H1 (cell line): Measurements from ENCODE around the gene SHCBP1L. TPM values are rescaled to one million over a fixed set of nuclear protein-coding genes. Genes with fewer than 3 reads are reported as not detected.

ENCODE experiments used
- CTCF ChIA-PET: fragments of 300-600 bp; sonication (Branson Sonifier 250); formaldehyde crosslinking; loops from one replicate; lab custom pipeline; 2021; ENCODE audit not compliant: partially characterized antibody; lab: Charles Lee
- POLR2A ChIA-PET: fragments of 300-600 bp; sonication (Branson Sonifier 250); formaldehyde crosslinking; loops from one replicate; lab custom pipeline; 2021; ENCODE audit warnings: inconsistent platforms; ENCODE audit not compliant: partially characterized antibody; lab: Charles Lee
- DNase-seq, 2 experiments: peaks; one replicate each; pipeline versions ENCODE4 v3.0.0 to v3.0.0-alpha.2; 2010 to 2022; ENCODE audit warnings: low spot score in 2 of 2, low read depth in 1 of 2, mixed read lengths in 1 of 2
- FAIRE-seq: peaks from 2 replicates; lab custom pipeline; 2011; peaks lifted over from hg19 to GRCh38; lab: Jason Lieb, UNC
- H2AFZ ChIP-seq: 2 replicates; pipeline ENCODE4 v1.8.1; 2012; ENCODE audit warnings: low read length, inconsistent platforms
- H2AK5ac ChIP-seq: 2 replicates; pipeline ENCODE4 v1.6.1; 2013; ENCODE audit warnings: low read depth, low read length
- H2BK120ac ChIP-seq: replicated peaks from 2 replicates; pipeline ENCODE3; 2013; ENCODE audit warnings: low read depth, low read length, inconsistent platforms
- H2BK12ac ChIP-seq: 2 replicates; pipeline ENCODE4 v1.6.1; 2013; ENCODE audit warnings: low read depth, low read length
- H2BK15ac ChIP-seq: 2 replicates; pipeline ENCODE4 v1.6.1; 2013; ENCODE audit warnings: low read length
- H2BK20ac ChIP-seq: 2 replicates; pipeline ENCODE4 v1.6.1; 2013; ENCODE audit warnings: low read length
- H2BK5ac ChIP-seq: 2 replicates; pipeline ENCODE4 v1.6.1; 2013; ENCODE audit warnings: low read depth, low read length
- H3K14ac ChIP-seq: 2 replicates; pipeline ENCODE4 v1.6.1; 2013; ENCODE audit warnings: inconsistent platforms; ENCODE audit not compliant: insufficient read length
- H3K18ac ChIP-seq: 2 replicates; pipeline ENCODE4 v1.6.1; 2013; ENCODE audit warnings: low read length; ENCODE audit errors: extremely low read depth
- H3K23ac ChIP-seq: 2 replicates; pipeline ENCODE4 v1.6.1; 2013; ENCODE audit warnings: inconsistent platforms; ENCODE audit not compliant: insufficient read length
- H3K23me2 ChIP-seq: 2 replicates; pipeline ENCODE4 v1.6.1; 2013; ENCODE audit warnings: low read depth, low read length
- H3K27ac ChIP-seq: 2 replicates; pipeline ENCODE4 v1.6.1; 2011; ENCODE audit warnings: low read depth, low read length, inconsistent platforms
- H3K27me3 ChIP-seq, 4 experiments: replicated peaks in 1 of 4; 1 replicate in 1 of 4; 2 replicates in 3 of 4; pipeline versions ENCODE4 v1.6.1 to v1.8.1; 2011 to 2013; ENCODE audit warnings: low read length in 3 of 4, mild to moderate bottlenecking in 3 of 4, inconsistent platforms in 2 of 4, mixed read lengths in 2 of 4, moderate library complexity in 1 of 4; ENCODE audit not compliant: control insufficient read depth in 3 of 4, insufficient read depth in 3 of 4; ENCODE audit errors: extremely low read depth in 1 of 4
- H3K36me3 ChIP-seq, 4 experiments: 2 replicates each; pipeline versions ENCODE4 v1.6.1 to v1.8.1; 2011 to 2013; ENCODE audit warnings: mild to moderate bottlenecking in 4 of 4, low read length in 3 of 4, moderate library complexity in 2 of 4, control low read depth in 1 of 4, inconsistent platforms in 1 of 4; ENCODE audit not compliant: insufficient read depth in 4 of 4, control insufficient read depth in 2 of 4
- H3K4ac ChIP-seq: replicated peaks from 2 replicates; pipeline ENCODE3; 2013; ENCODE audit warnings: low read length, low read depth, mixed read lengths, inconsistent platforms; ENCODE audit not compliant: insufficient read length
- H3K4me1 ChIP-seq, 4 experiments: replicated peaks in 1 of 4; 1 replicate in 1 of 4; 2 replicates in 3 of 4; pipeline versions ENCODE4 v1.6.1 to v1.8.1; 2011 to 2013; ENCODE audit warnings: low read length in 3 of 4, inconsistent platforms in 2 of 4, mixed read lengths in 1 of 4; ENCODE audit not compliant: insufficient read depth in 4 of 4, control insufficient read depth in 3 of 4
- H3K4me2 ChIP-seq, 2 experiments: 2 replicates each; pipeline versions ENCODE4 v1.6.1 to v1.8.1; 2011 to 2013; ENCODE audit warnings: low read depth in 2 of 2, low read length in 2 of 2, control low read depth in 1 of 2, inconsistent platforms in 1 of 2, mild to moderate bottlenecking in 1 of 2; ENCODE audit not compliant: insufficient read depth in 1 of 2
- H3K4me3 ChIP-seq, 4 experiments: fragments of 200-600, 300-600 bp in 1 of 4; sonication (generic), shearing (Covaris generic), sonication (Bioruptor Twin) in 1 of 4; 2 replicates each; pipeline versions ENCODE4 v1.5.1 to v1.8.1; 2011 to 2016; ENCODE audit warnings: low read length in 4 of 4, low read depth in 3 of 4, control low read depth in 2 of 4, inconsistent platforms in 2 of 4, mild to moderate bottlenecking in 2 of 4, mixed read lengths in 1 of 4, moderate library complexity in 1 of 4; ENCODE audit not compliant: insufficient read depth in 2 of 4; ENCODE audit errors: extremely low read depth in 1 of 4
- H3K56ac ChIP-seq: replicated peaks from 2 replicates; pipeline ENCODE3; 2013; ENCODE audit warnings: low read depth, mild to moderate bottlenecking, mixed read lengths, low read length, inconsistent platforms; ENCODE audit not compliant: insufficient read length
- H3K79me1 ChIP-seq: 2 replicates; pipeline ENCODE4 v1.6.1; 2013; ENCODE audit warnings: low read depth, low read length, control low read depth
- H3K79me2 ChIP-seq, 2 experiments: 2 replicates each; pipeline versions ENCODE4 v1.6.1 to v1.8.1; 2012 to 2013; ENCODE audit warnings: low read length in 2 of 2, mild to moderate bottlenecking in 2 of 2, inconsistent platforms in 1 of 2; ENCODE audit not compliant: insufficient read depth in 2 of 2, control insufficient read depth in 1 of 2
- H3K9ac ChIP-seq, 4 experiments: replicated peaks in 1 of 4; 1 replicate in 1 of 4; 2 replicates in 3 of 4; pipeline versions ENCODE4 v1.6.1 to v1.8.1; 2011 to 2013; ENCODE audit warnings: low read depth in 3 of 4, low read length in 3 of 4, control low read depth in 2 of 4, mild to moderate bottlenecking in 2 of 4, moderate library complexity in 2 of 4, inconsistent platforms in 1 of 4; ENCODE audit errors: extremely low read depth in 1 of 4
- H3K9me3 ChIP-seq, 2 experiments: 2 replicates each; pipeline versions ENCODE4 v1.6.1 to v1.8.1; 2012 to 2013; ENCODE audit warnings: mild to moderate bottlenecking in 2 of 2, moderate library complexity in 2 of 2, control low read depth in 1 of 2, inconsistent platforms in 1 of 2, low read depth in 1 of 2, low read length in 1 of 2, mixed read lengths in 1 of 2; ENCODE audit not compliant: insufficient read depth in 2 of 2
- H4K20me1 ChIP-seq, 2 experiments: replicated peaks in 1 of 2; 2 replicates each; pipeline versions ENCODE3 to v1.8.1; 2011 to 2013; ENCODE audit warnings: inconsistent platforms in 2 of 2, low read length in 2 of 2, mild to moderate bottlenecking in 1 of 2; ENCODE audit not compliant: insufficient read depth in 2 of 2, control insufficient read depth in 1 of 2
- H4K5ac ChIP-seq: 2 replicates; pipeline ENCODE4 v1.6.1; 2013; ENCODE audit warnings: low read length, low read depth, mixed read lengths, inconsistent platforms; ENCODE audit not compliant: insufficient read length
- H4K8ac ChIP-seq: 2 replicates; pipeline ENCODE4 v1.8.0; 2013; ENCODE audit warnings: mild to moderate bottlenecking, moderate library complexity, low read length, inconsistent platforms; ENCODE audit not compliant: insufficient read depth; ENCODE audit errors: extremely low read depth
- H4K91ac ChIP-seq: replicated peaks from 2 replicates; pipeline ENCODE3; 2013; ENCODE audit warnings: low read length, mixed read lengths, inconsistent platforms; ENCODE audit not compliant: insufficient read length
- BRCA1 ChIP-seq: IDR thresholded peaks from 2 replicates; pipeline ENCODE4 v1.6.1; 2012; ENCODE audit warnings: low read depth, low read length, improper control_type of control experiment
- CBX8 ChIP-seq: fragments of 300-800, 300-1000 bp; sonication (generic); IDR thresholded peaks from 2 replicates; pipeline ENCODE4 v1.7.1; 2016; ENCODE audit warnings: low read depth, low read length, borderline replicate concordance
- CHD1 ChIP-seq: IDR thresholded peaks from 2 replicates; pipeline ENCODE4 v1.6.1; 2012; ENCODE audit warnings: low read depth, low read length, improper control_type of control experiment
- EP300 ChIP-seq, 2 experiments: IDR thresholded peaks; 1 replicate in 1 of 2; 2 replicates in 1 of 2; pipeline ENCODE4 v1.6.1; 2011 to 2012; ENCODE audit warnings: low read depth in 2 of 2, low read length in 2 of 2, mild to moderate bottlenecking in 2 of 2, borderline replicate concordance in 1 of 2, inconsistent platforms in 1 of 2, moderate library complexity in 1 of 2
- FOSL1 ChIP-seq: IDR thresholded peaks from 2 replicates; pipeline ENCODE4 v1.6.1; 2011; ENCODE audit warnings: mild to moderate bottlenecking, low read depth, low read length, moderate library complexity; ENCODE audit not compliant: insufficient read depth
- JUN ChIP-seq: IDR thresholded peaks from 2 replicates; pipeline ENCODE4 v1.6.1; 2011; ENCODE audit warnings: low read depth, mild to moderate bottlenecking, improper control_type of control experiment, low read length
- MAFK ChIP-seq: IDR thresholded peaks from 2 replicates; pipeline ENCODE4 v1.6.1; 2012; ENCODE audit warnings: low read depth, mild to moderate bottlenecking, improper control_type of control experiment, low read length
- NRF1 ChIP-seq: IDR thresholded peaks from 2 replicates; pipeline ENCODE4 v1.6.1; 2011; ENCODE audit warnings: mild to moderate bottlenecking, low read depth, low read length, improper control_type of control experiment
- POLR2AphosphoS5 ChIP-seq: IDR thresholded peaks from 2 replicates; pipeline ENCODE4 v1.6.1; 2011; ENCODE audit warnings: low read depth, low read length
- SP1 ChIP-seq: IDR thresholded peaks from 2 replicates; pipeline ENCODE4 v1.6.1; 2011; ENCODE audit warnings: low read depth, low read length
- SP2 ChIP-seq: IDR thresholded peaks from 2 replicates; pipeline ENCODE4 v1.6.1; 2012; ENCODE audit warnings: mild to moderate bottlenecking, low read length, inconsistent platforms
- SRF ChIP-seq: IDR thresholded peaks from 2 replicates; pipeline ENCODE4 v1.6.1; 2011; ENCODE audit warnings: mild to moderate bottlenecking, low read depth, low read length, moderate library complexity
- TAF7 ChIP-seq: optimal IDR thresholded peaks from 2 replicates; pipeline ENCODE3; 2011; ENCODE audit warnings: low read depth, mild to moderate bottlenecking, inconsistent platforms, low read length, moderate library complexity, borderline replicate concordance
- TEAD4 ChIP-seq: IDR thresholded peaks from 2 replicates; pipeline ENCODE4 v1.6.1; 2012; ENCODE audit warnings: low read depth, low read length, inconsistent platforms, mixed read lengths
- WGBS, 2 experiments: shearing (Covaris generic) in 1 of 2; methylation state at CpG; one replicate each; pipeline versions ENCODE4 v1.1.6 to v1.1.7; 2013 to 2015; ENCODE audit warnings: low lambda C conversion rate in 2 of 2, mixed read lengths in 2 of 2, inconsistent platforms in 1 of 2, low coverage in 1 of 2, missing lambda C conversion rate in 1 of 2; ENCODE audit not compliant: insufficient replicate concordance in 2 of 2, insufficient coverage in 1 of 2, insufficient read length in 1 of 2; ENCODE audit errors: extremely low coverage in 1 of 2, missing lambda C conversion rate in 1 of 2; 5-methylcytosine and 5-hydroxymethylcytosine counted together
- polyA plus RNA-seq, 7 experiments: library from polyadenylated mRNA; depleted of rRNA in 3 of 7; stranded (reverse) in 5 of 7; unstranded in 2 of 7; fragments of >200 nt in 5 of 7; fragments of 200-250 nt in 2 of 7; gene quantifications; 1 replicate in 5 of 7; 2 replicates in 1 of 7; 4 replicates in 1 of 7; pipeline versions ENCODE4 v1.2.1 to v1.2.3, GENCODE V29; 2011 to 2013; ENCODE audit warnings: missing spikeins in 2 of 7, mixed read lengths in 2 of 7
- total RNA-seq: library from RNA; stranded (reverse); fragmentation: NEBNext Ultra II Directional; extraction: Animal tissue kit (Norgen Biotek cat#: 25700); gene quantifications from 2 replicates; pipeline ENCODE4 v1.2.1, GENCODE V29; 2021
- TF ChIP-seq, protein P1 (sequence below): IDR thresholded peaks from 2 replicates; pipeline ENCODE4 v1.6.1; 2011; ENCODE audit warnings: low read depth, mild to moderate bottlenecking, low read length; ENCODE audit not compliant: insufficient read depth

SHCBP1L gene
- total and polyA plus RNA-seq, 2 of the 8 experiments (the other 6 are each of a cell fraction or from before 2014, with no cell fraction given), result not detected

DNA sequence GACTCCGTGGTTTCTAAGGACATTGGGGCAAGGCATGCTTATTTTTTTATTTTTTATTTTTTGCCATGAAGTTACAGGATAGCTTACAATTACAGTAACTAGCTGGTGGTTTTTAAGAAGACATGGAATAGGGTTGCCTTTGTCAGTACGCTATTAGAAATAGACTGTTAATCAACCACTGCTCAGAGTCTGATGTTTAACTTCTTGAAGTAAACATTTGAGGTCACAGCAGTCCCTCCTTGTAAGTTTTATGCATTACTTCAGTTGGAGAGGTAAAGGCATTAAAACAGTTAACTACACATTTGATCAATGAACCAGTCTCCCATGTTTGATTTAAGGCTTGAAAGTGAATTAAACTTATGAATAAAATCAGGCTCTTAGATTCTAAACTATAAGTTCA is 19.3 kb upstream of the SHCBP1L start:
- no peak overlapping the region for H2BK20ac ChIP-seq
- DNase-seq, result no peak
- no peaks in the 10 kb centered on the region for H3K79me1 ChIP-seq
- H3K79me2 ChIP-seq, result no peaks in the 10 kb centered on the region
- H3K18ac ChIP-seq, result no peak overlapping the region
- no peaks in the 10 kb centered on the region for H3K4me1 ChIP-seq
- no peak overlapping the region for H3K4me2 ChIP-seq
- no peak for FAIRE-seq
- no peak overlapping the region for H3K14ac ChIP-seq
- H2BK5ac ChIP-seq, result no peak overlapping the region
- H3K36me3 ChIP-seq, result no peaks in the 10 kb centered on the region
- no peak overlapping the region for H3K4me3 ChIP-seq
- H3K9me3 ChIP-seq, result no peaks in the 10 kb centered on the region
- no peak overlapping the region for H2AFZ ChIP-seq
- no peak overlapping the region for H4K5ac ChIP-seq
- H4K91ac ChIP-seq, result no peak overlapping the region
- ChIA-PET CTCF (no interaction called here), POLR2A (no interaction called here)
- no peaks in the 10 kb centered on the region for H3K27me3 ChIP-seq
- no peak overlapping the region for H4K8ac ChIP-seq
- no peaks in the 10 kb centered on the region for H3K23me2 ChIP-seq
- H3K27ac ChIP-seq, result no peak overlapping the region
- H2AK5ac ChIP-seq, result no peak overlapping the region
- no peaks in the 10 kb centered on the region for H4K20me1 ChIP-seq
- 82% methylated on average over 2 of the region's 2 CpGs; no CpG with 5 or more reads in 1 of the 2 experiments for WGBS, 2 experiments
- H3K23ac ChIP-seq, result no peak overlapping the region
- H3K9ac ChIP-seq, result no peak overlapping the region
- no peak overlapping the region for H2BK12ac ChIP-seq
- no peak overlapping the region for H3K56ac ChIP-seq
- no peak overlapping the region for H2BK120ac ChIP-seq
- H3K4ac ChIP-seq, result no peak overlapping the region
- no peak overlapping the region for H2BK15ac ChIP-seq
- TF ChIP-seq CHD1, result no peak
- TF ChIP-seq SRF, result no peak
- no peak for TF ChIP-seq SP1
- no peak for TF ChIP-seq CBX8
- TF ChIP-seq JUN, result no peak
- no peak for TF ChIP-seq POLR2AphosphoS5
- TF ChIP-seq SP2, result no peak
- no peak for TF ChIP-seq TAF7
- TF ChIP-seq BRCA1, result no peak
- TF ChIP-seq TEAD4, result no peak
- no peak for TF ChIP-seq EP300 (IDR thresholded peaks at IDR 0.05; ENCODE audit: borderline replicate concordance in 1 of 2, low read depth in 2 of 2, low read length in 2 of 2)
- no peak for TF ChIP-seq NRF1
- no peak for TF ChIP-seq FOSL1
- TF ChIP-seq MAFK, result no peak
- TF ChIP-seq, protein P1, sequence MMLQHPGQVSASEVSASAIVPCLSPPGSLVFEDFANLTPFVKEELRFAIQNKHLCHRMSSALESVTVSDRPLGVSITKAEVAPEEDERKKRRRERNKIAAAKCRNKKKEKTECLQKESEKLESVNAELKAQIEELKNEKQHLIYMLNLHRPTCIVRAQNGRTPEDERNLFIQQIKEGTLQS, result no peak
